NCI-H82 treated with DMSO at 0.1 percent for 48 hours (cell line): ENCODE results near the gene FMNL2.

Experiments used
- DNase-seq: peaks from one replicate; lab custom pipeline; 2025; ENCODE audit not compliant: unreplicated experiment; lab: John Stamatoyannopoulos, UW

The FMNL2 gene

GRCh38 chr2:152489364-152489763 lies 154.4 kb downstream of the FMNL2 start:
- DNase-seq, result no peak

DNA sequence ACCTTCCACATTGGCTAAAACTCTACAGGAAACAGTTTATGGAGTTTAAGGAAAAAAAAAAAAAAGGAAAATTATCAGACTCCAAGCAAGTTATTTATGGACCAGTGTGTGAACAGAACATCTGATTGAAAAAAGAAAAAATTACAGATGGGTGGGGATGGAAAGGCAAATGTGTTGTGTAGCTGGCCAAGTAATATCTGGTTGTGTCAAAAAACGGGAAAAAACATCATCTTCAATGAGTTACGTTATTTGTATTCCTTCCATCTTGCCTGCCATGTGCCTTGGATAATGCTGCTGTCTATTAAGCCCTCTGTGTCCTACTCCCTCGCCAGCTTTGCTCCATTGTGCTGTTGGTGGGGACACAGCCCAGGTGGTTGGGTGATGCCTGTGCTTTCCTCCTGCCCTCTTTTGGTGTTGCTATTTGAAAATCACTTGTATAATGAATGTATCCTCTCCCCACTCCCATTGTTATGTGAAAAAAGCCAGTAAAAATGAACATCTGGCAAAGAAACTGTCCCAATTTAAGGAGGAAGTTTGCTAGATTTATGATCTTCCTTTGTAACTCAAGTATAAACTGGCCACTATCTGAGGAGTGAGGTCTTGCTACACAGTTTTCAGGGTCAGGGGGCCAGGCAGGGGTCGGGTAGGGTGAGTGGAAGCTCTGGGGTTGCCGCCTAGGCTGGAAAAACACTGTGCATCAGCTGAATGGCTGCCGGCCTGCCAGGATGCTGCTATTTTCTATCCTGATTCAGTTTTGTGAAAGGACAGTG lies 155.9 kb downstream of the FMNL2 start:
- no peak for DNase-seq

DNA sequence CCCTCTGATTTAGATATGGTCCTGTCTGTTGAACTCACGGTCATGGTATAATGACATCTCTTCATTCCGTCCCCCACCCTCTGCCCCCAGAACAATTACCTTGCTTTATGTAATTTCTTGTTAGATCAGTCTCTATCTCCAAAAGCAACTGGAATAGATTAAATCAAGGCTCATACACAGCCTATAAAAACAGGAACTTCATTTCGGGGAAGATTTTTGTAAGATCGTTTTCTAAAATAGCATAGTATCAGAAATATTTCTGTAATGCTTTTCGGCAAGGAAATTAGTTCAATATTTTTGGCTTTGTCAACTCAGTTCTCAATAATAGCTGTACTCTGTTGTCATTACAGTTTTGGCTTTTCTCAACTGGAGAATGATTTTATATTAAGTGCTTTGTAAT lies 157.2 kb downstream of the FMNL2 start:
- no peak for DNase-seq

GRCh38 chr2:152492911-152493310 lies 157.9 kb downstream of the FMNL2 start:
- no peak for DNase-seq

GRCh38 chr2:152493417-152493816 lies 158.4 kb downstream of the FMNL2 start:
- no peak for DNase-seq

- no peak for DNase-seq
Measured at GRCh38 chr2:152493945-152494528, 159.1 kb downstream of the FMNL2 start.

GRCh38 chr2:152496371-152496770 lies 161.4 kb downstream of the FMNL2 start:
- no peak for DNase-seq

DNA sequence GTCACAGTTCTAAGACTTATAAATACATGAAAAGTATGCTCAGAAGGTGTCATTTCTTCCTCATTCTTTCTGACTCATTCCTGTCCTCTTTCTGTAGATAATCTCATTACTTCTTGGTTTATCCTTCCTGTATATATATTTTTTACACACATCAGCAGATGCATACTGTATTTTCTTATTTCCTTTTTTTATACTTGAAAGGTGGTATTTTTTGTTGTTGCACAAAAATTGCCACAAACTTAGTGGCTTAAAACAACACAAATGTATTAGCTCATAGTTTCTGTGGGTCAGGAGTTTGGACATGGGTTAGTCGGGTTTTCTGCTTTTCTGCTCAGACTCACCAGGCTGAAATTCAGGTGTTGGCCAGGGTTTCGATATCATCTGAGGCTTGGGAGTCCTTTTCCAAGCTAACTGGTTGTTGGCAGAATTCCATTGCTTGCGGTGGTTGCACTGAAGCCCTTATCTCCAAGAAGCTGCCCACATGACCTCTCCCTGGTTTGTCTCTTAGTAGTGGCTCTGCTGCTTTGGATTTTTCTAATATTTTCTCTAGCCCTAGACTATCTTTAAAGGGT lies 162.6 kb downstream of the FMNL2 start:
- no peak for DNase-seq

DNA sequence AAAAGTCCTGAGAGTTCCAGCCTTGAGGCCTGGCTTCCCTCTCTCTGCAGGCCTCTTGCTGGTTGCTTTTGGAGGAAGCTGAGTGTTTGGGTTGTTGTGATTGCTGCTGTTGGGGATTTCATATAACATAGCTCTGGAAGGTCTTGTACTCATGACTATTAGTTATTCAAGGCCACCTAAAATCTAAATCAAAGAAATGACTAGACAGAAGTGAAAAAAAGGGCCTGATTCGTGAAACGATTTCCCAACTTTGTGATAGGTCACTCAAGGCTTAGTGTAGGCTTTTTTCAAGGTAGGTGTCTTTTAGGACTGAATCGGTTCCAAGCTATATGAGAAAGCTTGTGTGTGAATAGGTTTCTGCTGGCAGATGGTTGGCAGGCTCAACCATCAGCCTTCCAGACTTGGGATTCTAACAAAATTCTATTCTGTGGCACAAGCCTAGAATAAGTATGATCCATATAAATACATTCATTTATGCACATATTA lies 164.4 kb downstream of the FMNL2 start:
- no peak for DNase-seq

GRCh38 chr2:152499896-152500735 lies 165.1 kb downstream of the FMNL2 start:
- no peak for DNase-seq

GRCh38 chr2:152500772-152501171 lies 165.8 kb downstream of the FMNL2 start:
- no peak for DNase-seq

GRCh38 chr2:152501666-152502065 lies 166.7 kb downstream of the FMNL2 start:
- no peak for DNase-seq

DNA sequence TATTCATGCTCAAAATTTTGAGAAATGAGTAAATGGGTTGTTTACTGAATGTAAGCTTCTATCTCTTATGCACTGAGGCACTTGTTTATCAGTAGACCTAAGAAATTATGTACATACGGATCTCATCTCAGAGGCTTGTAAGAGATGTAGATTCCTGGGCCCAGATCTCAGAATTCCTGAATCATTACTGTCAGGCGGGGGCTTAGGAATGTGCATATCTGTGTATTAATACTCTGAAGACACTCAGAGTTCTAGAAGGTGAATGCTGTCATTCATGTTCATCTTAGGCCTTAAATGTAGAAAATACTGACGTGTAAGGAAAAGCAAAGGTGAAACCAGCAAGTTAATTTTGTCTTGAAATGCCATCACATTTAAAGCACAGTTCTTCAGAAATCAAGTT lies 169.6 kb downstream of the FMNL2 start:
- DNase-seq, result no peak

GRCh38 chr2:152505495-152505906 lies 170.5 kb downstream of the FMNL2 start:
- no peak for DNase-seq

DNA sequence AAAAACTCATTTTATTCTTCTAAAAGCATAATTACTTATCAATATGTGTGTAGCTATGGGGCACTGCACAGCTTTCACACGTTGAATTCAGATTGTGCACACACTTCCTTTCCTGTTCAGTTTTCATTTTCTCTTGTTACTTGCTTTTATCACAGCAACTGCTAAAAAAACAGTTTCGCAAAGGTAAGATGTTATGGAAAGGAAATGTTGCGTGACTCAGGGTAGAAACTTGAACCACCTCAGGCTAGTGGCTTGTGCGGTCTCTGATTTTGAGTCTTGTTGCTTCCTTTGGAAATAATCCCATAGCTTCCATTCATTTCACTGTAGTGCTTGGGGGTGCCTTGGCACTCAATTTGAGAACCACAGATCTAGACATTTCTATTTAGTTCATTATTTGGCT lies 171.9 kb downstream of the FMNL2 start:
- DNase-seq, result no peak

DNA sequence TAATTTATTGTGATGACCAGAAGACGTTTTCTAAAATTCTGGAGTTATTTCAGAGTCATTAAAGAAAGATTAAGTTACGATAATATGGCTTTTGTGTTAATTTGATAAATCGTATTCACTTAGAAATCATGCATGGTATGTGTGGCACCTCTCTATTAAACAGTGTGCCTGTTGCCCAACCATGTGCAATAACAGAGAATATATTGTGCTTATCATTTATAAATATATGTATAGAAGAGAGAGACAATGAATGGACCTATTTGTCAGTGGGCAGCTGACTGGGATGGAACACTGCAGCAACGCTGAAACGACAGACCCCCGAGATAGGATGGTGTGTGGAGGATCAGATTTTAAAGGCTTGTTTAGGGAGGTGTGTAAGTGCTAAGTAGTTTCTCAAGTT lies 172.9 kb downstream of the FMNL2 start:
- DNase-seq, result no peak

GRCh38 chr2:152508446-152508845 lies 173.5 kb downstream of the FMNL2 start:
- no peak for DNase-seq

GRCh38 chr2:152509772-152510491 lies 175.0 kb downstream of the FMNL2 start:
- no peak for DNase-seq

- DNase-seq, result no peak
Measured at GRCh38 chr2:152510621-152511020, 175.6 kb downstream of the FMNL2 start.

- DNase-seq, result no peak
Measured at GRCh38 chr2:152511981-152512380, 177.0 kb downstream of the FMNL2 start.

DNA sequence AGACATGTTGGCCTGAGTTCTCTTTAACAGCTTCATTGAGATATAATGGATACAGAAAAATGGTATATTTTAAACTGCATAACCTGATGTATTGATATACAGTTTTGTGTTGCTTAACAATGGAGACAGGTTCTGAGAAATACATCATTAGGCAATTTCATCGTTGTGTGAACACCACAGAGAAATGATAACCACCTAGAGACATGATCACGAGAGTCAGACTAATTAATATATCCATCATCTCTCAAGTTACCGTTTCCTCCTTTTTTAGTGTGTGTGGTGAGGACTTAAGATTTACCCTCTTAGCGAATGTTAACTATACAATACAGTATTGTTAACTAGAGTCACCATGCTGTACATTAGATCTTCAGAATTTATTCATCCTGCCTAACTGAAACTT lies 178.1 kb downstream of the FMNL2 start:
- no peak for DNase-seq
